ENCODE results near the gene MPDZ. TPM values are rescaled to one million over a fixed set of nuclear protein-coding genes. Genes with fewer than 3 reads are reported as not detected.

Gene MPDZ
- total and polyA plus RNA-seq, 2 of the 4 experiments (the other 2 are of a cell fraction) = 18.8 to 39.3 TPM

DNA sequence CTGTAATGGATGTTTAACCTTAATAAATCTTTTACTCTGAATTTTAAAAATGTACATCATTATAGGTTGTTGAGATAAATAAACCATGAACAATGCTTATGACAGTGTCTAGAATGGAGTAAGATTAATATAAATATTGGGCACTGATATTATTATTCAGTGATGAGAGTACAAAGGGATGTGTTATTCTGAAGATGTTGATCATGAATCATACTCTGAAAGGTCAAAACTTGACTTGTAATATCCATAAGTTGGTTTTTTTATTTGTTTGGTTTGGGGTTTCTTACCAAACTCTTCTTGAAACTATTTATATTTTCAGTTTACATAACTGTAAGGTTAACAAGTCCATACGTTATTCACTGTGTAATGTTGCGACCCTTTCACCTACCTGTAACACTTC, 163.2 kb downstream of the MPDZ start:
- H2AK9ac ChIP-seq (replicated peaks; ENCODE audit: low read depth, low read length, poor library complexity) = no peak overlapping the region
- CTCF ChIA-PET = interaction anchor here (1.2 kb wide), 1 partner anchor 23 kb away, joined by 3 read pairs; no protein-coding TSS in a partner anchor
- no peak overlapping the region for H3K4ac ChIP-seq (ENCODE audit: low read depth, low read length)
- no peak overlapping the region for H2AFZ ChIP-seq (replicated peaks; ENCODE audit: low read length, poor library complexity)
- H3K27ac ChIP-seq (ENCODE audit: insufficient read depth, low read length) = no peak overlapping the region
- no peak overlapping the region for H3K9ac ChIP-seq (ENCODE audit: low read depth, low read length)
- no peak overlapping the region for H2AK5ac ChIP-seq (ENCODE audit: low read depth, low read length)
- intact Hi-C loops (cut with micrococcal nuclease) (no loop called here), in situ Hi-C loops (cut with MboI; ENCODE audit: low sequenced_read_pairs) (no loop called here), dilution Hi-C loops (cut with HindIII; ENCODE audit: low sequenced_read_pairs, unreplicated experiment) (no loop called here)
- peaks cover 3% of the 10 kb centered on the region for H3K9me1 ChIP-seq (ENCODE audit: insufficient read depth, low read length)
- no peak overlapping the region for H3K23ac ChIP-seq (ENCODE audit: low read depth, low read length)
- no peak overlapping the region for H2BK15ac ChIP-seq (ENCODE audit: low read depth, low read length)
- H3K36me3 ChIP-seq (ENCODE audit: control insufficient read depth, insufficient read depth, low read length) = peaks cover 11% of the 10 kb centered on the region
- no peak overlapping the region for H4K5ac ChIP-seq (ENCODE audit: low read depth, low read length)
- TF ChIP-seq BHLHE40 (IDR thresholded peaks at IDR 0.05; ENCODE audit: low read depth, low read length) (no peak), POLR2A (IDR thresholded peaks at IDR 0.05; ENCODE audit: low read depth, low read length) (no peak), MXI1 (IDR thresholded peaks at IDR 0.05; ENCODE audit: borderline replicate concordance, low read depth, low read length) (no peak), MAFK (IDR thresholded peaks at IDR 0.05; ENCODE audit: low read depth, low read length) (no peak), MAZ (IDR thresholded peaks at IDR 0.05; ENCODE audit: borderline replicate concordance, low read depth, low read length) (no peak), RFX5 (IDR thresholded peaks at IDR 0.05; ENCODE audit: low read depth, low read length) (no peak), CHD1 (IDR thresholded peaks at IDR 0.05; ENCODE audit: low read depth, low read length) (no peak)
- TF ChIP-seq, protein P1, sequence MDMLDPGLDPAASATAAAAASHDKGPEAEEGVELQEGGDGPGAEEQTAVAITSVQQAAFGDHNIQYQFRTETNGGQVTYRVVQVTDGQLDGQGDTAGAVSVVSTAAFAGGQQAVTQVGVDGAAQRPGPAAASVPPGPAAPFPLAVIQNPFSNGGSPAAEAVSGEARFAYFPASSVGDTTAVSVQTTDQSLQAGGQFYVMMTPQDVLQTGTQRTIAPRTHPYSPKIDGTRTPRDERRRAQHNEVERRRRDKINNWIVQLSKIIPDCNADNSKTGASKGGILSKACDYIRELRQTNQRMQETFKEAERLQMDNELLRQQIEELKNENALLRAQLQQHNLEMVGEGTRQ (IDR thresholded peaks at IDR 0.05; ENCODE audit: low read depth, low read length) = no peak
- TF ChIP-seq, protein P2, sequence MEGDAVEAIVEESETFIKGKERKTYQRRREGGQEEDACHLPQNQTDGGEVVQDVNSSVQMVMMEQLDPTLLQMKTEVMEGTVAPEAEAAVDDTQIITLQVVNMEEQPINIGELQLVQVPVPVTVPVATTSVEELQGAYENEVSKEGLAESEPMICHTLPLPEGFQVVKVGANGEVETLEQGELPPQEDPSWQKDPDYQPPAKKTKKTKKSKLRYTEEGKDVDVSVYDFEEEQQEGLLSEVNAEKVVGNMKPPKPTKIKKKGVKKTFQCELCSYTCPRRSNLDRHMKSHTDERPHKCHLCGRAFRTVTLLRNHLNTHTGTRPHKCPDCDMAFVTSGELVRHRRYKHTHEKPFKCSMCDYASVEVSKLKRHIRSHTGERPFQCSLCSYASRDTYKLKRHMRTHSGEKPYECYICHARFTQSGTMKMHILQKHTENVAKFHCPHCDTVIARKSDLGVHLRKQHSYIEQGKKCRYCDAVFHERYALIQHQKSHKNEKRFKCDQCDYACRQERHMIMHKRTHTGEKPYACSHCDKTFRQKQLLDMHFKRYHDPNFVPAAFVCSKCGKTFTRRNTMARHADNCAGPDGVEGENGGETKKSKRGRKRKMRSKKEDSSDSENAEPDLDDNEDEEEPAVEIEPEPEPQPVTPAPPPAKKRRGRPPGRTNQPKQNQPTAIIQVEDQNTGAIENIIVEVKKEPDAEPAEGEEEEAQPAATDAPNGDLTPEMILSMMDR (conservative IDR thresholded peaks at IDR 0.05; ENCODE audit: low read depth, low read length) = no peak
- no peaks in the 10 kb centered on the region for H3K9me3 ChIP-seq (ENCODE audit: control insufficient read depth, insufficient read depth, low read length)
- no peak overlapping the region for H4K91ac ChIP-seq (ENCODE audit: insufficient read depth, low read depth, low read length)
- H3K4me2 ChIP-seq (ENCODE audit: low read depth, low read length) = no peak overlapping the region
- no peaks in the 10 kb centered on the region for H3K27me3 ChIP-seq (ENCODE audit: control insufficient read depth, insufficient read depth, low read length)
- no peak overlapping the region for H4K8ac ChIP-seq (ENCODE audit: low read depth in 2 of 2, low read length in 2 of 2)
- POLR2A ChIA-PET (ENCODE audit: unreplicated experiment) = no interaction called here
- H4K20me1 ChIP-seq (ENCODE audit: insufficient read depth, low read length) = no peaks in the 10 kb centered on the region
- H2BK20ac ChIP-seq (ENCODE audit: low read depth, low read length) = no peak overlapping the region
- DNase-seq = no peak
- H3K14ac ChIP-seq (replicated peaks; ENCODE audit: low read depth, low read length) = no peak overlapping the region
- H2BK120ac ChIP-seq (ENCODE audit: low read depth, low read length) = no peak overlapping the region
- no peaks in the 10 kb centered on the region for H3K79me1 ChIP-seq (ENCODE audit: low read depth in 1 of 2, low read length in 2 of 2)
- ATAC-seq (ENCODE audit: low read depth) = no peak
- H3K56ac ChIP-seq (ENCODE audit: extremely low read depth, insufficient read depth, low read length) = no peak overlapping the region
- H2BK5ac ChIP-seq (ENCODE audit: low read depth, low read length, poor library complexity, severe bottlenecking) = no peak overlapping the region
- no TSS peak for BruUV-seq (replicated peaks)
- H3K4me3 ChIP-seq (ENCODE audit: insufficient read depth, low read depth, low read length) = no peak overlapping the region
- no peak overlapping the region for H3K18ac ChIP-seq (ENCODE audit: low read depth, low read length)
- no CpG with 5 or more reads among the region's 2 CpGs for WGBS, 2 experiments (ENCODE audit: extremely low coverage in 2 of 2, insufficient read length in 1 of 2)
- H3K4me1 ChIP-seq (ENCODE audit: control insufficient read depth, insufficient read depth, low read length) = peaks cover 3% of the 10 kb centered on the region; the same call in 1 of the 2 replicates
